Right ventricle myocardium superior (tissue), 1 donor: Measurements from ENCODE around the gene SFT2D3. TPM values are rescaled to one million over a fixed set of nuclear protein-coding genes. Genes with fewer than 3 reads are reported as not detected.

Experiments used
- ATAC-seq: fragments of 200-7000 bp; cut with Tn5 transposase; one replicate; pipeline ENCODE4 v1.9.1; 2020; ENCODE audit warnings: mild to moderate bottlenecking; ENCODE audit not compliant: poor library complexity
- DNase-seq: peaks from one replicate; pipeline ENCODE4 v3.0.0-alpha.2; 2020
- intact Hi-C: fragments of 100-400 bp; cut with DNase I; formaldehyde crosslinking; loops from one replicate; pipeline ENCODE4 v1.11.2; 2022
- total RNA-seq: library from RNA; stranded (reverse); fragmentation: NEBNext Ultra II Directional; extraction: Animal tissue kit (Norgen Biotek cat#: 25700); gene quantifications from one replicate; pipeline ENCODE4 v1.2.1, GENCODE V29; 2021
- donor health status: DM: no; HTN: yes; CAD: no; lungs with severe emphysema.

The SFT2D3 gene
- total RNA-seq, 1 donor from 2014 or later = 3.2 TPM

DNA sequence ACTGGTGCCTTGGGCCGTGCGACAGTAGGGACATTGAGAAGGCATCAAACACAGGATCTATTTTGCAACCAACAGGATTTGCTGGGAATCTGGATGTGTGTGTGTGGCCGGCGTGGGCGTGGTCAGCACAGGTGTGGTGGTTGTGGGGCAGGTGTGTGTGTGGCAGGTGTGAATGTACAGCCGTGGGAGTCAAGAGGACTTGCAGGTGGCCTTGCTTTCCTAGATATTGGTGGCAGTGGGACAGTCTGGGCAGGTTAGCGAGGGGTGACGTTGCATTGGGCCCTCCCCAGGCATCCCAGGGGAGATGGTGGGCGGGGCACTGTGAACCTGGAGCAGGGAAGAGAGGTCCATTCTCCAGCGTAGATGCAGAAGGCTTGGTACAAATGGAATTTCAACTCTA is 22.8 kb upstream of the SFT2D3 start:
- intact Hi-C loops = loop anchor here (5.0 kb wide), 1 partner anchor 41 kb away; no protein-coding TSS in a partner anchor
- no peak for DNase-seq
- no peak for ATAC-seq

DNA sequence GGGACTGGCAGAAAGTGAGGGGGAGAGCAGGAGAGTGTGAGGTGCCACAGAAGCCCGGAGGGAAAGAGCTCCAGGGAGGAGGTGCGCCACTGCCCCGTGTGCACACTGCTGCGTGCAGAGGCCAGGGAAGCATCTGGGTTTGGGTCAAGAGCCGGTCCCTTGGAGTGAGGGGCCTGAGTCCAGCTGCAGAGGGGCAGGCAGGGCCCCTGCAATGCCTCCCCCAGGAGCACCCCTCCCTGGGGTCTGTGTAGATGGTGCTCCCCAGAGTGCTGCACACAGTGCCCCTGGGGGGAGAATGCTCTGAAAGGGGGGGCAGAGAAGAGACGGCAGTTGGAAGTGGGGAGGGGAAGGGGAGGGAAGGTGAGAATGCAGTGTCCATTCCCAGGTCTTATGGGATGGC is 22.3 kb upstream of the SFT2D3 start:
- no peak for DNase-seq
- no peak for ATAC-seq
- intact Hi-C loops = loop anchor here (5.0 kb wide), 1 partner anchor 42 kb away; no protein-coding TSS in a partner anchor

DNA sequence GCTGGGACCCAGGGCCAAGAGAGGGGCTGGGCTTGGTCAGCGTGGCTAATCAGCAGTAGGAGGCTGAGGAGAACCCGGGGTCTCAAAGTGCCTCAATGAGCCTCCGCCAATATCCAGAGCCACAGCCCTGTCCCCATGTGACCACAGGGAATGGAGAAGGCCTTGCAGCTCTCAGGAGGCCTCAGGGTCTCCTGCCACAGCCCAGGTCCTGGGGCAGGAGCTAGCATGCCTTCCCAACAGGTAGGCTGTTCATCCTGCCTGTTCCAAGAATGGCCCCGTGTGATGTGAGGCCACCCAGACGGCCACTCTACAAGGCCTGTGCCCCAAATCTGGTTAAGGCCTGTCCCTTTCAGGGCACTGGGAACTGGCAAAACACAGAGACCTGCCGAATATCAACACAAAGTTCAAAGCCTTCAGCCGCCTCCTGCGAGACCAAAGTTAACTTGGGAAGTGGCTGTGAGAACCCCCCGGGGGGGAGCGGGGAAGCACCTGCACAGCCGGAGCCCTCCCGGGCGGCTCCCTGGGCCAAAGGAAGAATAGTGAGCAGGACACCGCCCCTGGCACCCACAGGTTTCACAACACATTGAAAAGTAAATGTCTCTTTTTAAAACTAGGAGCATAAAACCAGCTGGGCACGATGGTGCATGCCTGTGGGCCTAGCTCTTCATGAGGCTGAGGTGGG is 21.5 kb upstream of the SFT2D3 start:
- intact Hi-C loops = loop anchor here (5.0 kb wide), 1 partner anchor 43 kb away; no protein-coding TSS in a partner anchor
- ATAC-seq (no peak), DNase-seq (no peak)

DNA sequence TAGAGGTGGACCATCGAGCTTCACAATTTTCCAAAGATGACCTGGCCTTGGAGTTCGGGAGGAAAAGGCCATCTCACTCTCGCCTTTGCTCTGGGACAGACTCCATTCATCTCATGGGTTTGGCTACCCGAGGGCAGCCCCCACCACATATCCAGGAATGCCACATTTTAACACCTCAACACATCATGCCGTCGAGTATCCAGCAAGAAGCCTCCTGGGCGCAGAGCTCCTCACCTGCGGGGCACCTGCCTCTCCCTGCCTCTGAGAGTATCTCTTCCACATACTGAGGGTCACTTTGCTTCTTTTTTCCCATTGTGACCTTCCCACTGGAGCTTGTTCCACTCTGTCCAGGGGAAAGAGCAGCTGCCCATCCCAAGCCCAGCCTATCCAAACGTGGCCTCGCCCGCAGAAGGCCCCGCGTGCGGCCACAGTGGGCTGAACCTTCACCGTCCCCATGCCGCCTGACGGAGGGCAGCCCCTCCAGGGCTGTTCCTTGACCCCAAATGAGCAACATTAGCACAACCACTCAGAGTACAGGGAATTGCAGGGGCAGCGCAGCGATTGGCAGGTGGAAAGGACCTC is 20.5 kb upstream of the SFT2D3 start:
- no peak for DNase-seq
- intact Hi-C loops = no loop called here
- no peak for ATAC-seq

DNA sequence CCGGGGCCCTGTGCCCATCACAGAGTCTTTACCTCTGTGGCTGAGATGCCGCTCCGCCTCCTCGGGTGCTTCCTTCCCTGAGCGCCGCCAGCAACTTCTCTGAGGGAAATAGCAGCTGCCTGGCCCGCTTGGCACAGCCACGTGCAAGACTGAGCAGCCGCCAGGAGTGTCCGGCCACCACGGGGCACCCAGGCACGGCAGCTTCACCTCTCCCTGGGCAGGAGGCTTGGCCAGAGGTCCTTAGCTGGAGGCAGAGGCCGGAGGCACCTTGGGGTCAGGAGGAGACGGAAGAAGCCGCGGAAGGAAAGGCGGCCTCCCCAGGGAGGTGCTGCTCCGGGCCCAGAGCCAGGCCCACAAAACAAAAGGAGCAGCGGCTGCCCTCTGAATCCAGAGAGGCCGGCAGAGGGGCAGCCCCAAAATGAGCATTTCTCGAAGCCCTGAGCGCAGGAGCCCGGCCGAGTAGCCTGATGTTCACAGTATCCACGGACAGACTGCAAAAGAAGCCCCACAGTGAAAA is 20.0 kb upstream of the SFT2D3 start:
- ATAC-seq = peak; percentile 25
- peak; percentile 66 for DNase-seq
- intact Hi-C loops = no loop called here

DNA sequence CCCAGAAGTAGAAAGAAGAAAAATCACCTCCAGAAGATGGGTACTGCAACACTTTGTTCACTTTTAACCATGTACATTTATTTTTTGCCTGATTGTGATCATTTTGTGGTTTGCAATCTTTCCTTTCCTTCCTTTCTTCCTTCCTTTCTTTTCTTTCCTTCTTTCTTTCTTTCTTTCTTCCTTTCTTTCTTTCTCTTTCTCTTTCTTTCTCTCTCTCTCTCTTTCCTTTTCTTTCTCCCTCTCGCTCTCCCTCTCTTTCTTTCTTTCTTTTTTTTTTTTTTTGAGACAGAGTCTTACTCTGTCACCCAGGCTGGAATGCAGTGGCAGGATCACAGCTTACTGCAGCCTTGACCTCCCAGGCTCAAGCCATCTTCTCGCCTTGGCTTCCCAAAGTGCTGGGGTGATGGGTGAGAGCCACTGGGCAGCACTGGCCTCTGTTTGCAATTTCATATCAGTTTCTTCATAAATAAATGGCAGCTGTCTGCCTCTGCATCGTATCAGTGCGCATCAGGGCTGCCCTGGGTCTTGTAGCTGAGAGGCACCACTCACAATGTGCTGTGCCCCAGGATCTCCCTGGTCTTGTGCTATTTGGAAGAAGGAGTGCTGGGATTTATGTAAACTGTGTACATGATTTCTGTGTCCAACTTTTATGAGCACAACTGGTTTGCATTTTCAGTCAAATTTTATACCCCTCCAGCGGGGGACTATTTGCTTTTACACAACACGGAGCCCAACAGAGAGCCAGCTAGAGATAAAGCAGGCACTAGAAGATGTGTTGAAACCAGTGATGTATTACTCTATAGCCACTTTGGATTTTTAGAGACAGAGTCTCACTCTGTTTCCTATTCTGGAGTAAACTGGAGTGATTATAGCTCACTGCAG is 19.1 kb upstream of the SFT2D3 start:
- DNase-seq (no peak), ATAC-seq (no peak)
- intact Hi-C loops = no loop called here

DNA sequence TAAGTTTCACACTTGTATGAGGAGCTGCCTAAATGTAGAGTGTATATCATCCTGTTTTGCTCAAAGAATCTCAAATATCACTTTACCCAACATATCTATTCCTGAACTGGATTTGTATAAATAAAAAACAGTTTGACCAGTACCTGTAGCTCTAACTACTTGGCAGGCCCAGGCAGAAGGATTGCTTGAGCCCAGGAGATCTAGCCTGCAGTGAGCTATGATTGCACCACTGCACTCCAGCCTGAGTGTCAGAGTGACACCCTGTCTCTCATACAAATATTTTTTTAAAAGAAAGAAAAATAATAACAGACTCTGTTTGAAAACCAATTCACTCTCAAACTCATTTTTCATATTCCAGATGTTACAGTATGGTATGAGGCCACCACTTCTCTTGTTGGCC is 18.2 kb upstream of the SFT2D3 start:
- ATAC-seq (no peak), DNase-seq (no peak)
- intact Hi-C loops = no loop called here

DNA sequence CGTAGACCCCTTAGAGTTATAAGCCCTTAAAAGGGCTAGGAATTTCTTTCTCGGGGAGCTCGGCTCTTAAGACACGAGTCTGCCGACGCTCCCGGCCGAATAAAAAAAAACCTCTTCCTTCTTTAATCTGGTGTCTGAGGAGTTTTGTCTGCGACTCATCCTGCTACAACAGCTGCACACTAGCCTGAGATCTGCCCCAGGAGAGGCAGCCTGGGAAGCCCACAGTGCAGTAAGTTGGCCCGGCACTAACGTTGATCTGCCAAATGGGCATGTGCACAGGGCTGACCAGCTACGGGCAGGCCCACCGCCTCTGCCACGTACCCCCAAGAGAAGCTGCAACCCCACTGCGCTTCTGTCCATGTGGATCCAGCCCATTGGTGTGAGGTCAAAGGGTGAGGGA is 17.5 kb upstream of the SFT2D3 start:
- no peak for ATAC-seq
- intact Hi-C loops = no loop called here
- no peak for DNase-seq

DNA sequence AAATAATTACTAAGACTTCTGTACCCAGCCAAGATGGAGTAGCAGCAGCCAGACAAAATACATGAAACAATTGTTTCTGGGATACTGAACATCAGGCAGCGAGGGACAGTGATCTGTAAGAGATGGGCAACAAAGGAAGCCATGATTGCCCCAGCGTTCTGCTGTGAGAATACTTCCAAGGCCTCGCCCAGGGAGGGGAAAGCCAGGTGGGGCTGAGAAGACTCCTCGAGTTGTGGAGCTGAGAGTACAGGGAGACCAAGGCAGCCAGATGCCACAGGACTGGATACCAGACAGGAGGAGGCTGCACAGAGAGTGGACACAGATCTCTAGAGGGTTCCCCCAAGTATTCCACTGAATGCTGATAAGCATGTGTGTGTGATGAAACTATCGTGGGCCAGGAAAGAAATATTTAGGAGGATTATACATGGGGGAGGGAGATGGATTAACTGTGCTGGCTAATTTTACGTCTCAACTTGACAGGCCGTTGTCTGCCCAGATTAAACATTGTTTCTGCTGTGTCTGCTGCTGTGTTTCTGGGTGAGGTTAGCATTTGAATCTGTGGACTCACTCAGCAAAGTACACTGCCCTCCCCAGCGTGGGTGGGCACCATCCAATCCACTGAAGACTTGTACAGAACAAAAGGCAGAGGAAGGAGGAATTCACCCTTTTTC is 15.8 kb upstream of the SFT2D3 start:
- DNase-seq (no peak), ATAC-seq (no peak)
- intact Hi-C loops = no loop called here

DNA sequence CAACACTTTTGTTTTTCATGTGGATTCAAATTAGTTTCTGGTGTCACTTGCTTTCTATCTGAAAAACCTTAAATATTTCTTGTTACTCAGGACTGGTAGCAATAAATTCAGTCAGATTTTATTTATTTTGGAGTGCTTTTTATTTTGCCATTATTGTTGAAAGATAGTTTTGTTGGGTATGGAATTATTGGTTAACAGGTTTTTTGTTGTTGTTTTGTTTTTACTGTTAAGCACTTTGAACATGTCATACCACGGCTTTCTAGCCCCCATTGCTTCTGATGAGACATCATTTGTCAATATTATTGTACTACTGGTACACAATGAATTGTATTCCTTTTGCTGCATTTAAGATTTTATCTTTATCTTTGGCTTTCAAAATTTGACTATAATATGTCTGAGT is 12.9 kb upstream of the SFT2D3 start:
- intact Hi-C loops = no loop called here
- ATAC-seq = no peak
- no peak for DNase-seq

DNA sequence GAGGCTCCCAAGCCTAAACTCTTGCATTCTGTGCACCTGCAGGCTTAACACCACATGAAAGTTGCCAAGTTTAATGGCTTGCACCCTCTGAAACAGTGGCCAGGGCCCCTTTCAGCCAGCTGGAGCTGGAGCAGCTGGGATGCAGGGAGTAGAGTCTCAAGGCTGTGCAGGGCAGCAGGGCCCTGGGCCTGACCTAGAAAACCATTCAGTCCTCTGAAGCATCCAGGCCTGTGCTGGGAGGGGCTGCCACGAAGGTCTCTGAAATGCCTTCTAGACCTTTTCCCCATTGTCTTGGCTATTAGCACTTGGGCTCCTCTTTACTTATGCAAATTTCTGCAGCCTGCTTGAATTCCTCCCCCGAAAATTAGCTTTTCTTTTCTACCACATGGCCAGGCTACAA is 10.6 kb upstream of the SFT2D3 start:
- no peak for ATAC-seq
- no peak for DNase-seq
- intact Hi-C loops = loop anchor here (10.0 kb wide), 1 partner anchor 96 kb away; no protein-coding TSS in a partner anchor

DNA sequence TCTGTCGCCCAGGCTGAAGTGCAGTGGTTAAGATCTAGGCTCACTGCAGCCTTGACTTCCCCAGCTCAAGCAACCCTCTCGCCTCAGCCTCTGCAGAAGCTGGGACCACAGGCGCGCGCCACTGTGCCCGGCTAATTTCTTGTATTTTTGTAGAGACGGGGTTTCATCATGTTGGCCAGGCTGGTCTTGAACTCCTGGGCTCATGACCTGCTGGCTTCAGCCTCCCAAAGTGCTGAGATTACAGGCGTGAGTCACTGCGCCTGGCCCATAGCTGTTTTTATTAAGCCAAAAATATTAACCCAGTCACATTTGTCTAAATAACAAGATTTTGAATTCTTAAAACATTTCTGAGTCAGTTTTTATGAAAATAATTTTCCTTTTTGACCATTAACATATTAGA is 6.3 kb upstream of the SFT2D3 start:
- intact Hi-C loops = loop anchor here (10.0 kb wide), 1 partner anchor 100 kb away; no protein-coding TSS in a partner anchor

DNA sequence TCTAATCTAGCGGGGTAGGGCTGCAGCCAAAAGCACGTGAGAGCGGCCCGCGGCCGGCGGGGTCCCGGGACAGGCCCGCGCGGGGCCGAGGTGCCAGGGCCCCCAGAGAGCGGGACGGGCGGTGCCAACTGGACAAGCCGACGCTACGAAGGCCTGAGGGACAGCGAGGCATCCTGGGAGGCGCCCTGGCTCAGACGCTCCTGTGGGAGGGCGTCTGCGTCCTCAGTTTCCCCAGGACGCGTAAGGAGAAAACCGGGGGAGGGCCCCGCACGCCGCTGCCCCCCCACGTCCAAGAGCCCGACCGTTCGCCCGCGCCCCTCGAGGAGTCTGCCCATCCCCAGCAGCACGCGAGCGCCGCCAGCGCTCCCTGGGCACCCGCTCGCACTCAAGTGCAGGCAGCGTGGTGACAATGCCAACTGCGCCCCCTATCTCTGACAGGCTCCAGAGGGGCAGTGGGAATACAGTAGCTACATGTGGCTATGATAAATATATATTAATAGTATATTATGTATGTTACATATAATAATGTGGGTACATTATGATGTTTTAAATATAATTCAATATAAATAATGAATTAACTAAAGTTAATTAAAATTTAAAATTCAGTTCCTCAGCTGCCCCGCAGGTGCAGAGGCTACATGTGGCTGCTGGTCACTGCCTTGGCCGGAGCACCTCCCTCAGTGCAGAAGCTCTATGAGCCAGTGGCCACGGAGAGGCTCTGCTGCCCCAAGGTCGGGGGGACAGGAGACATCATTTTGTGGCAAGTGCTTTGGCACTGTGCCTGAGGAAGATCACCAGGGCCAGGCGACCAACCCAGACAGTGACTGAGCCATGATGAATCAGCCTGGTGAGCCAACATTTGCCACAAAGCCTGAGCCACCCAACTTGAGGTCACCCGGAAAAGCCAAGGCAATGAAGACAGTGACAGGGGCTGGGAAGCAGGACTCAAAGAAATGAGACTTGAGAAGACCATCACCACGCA is 5.5 kb upstream of the SFT2D3 start:
- intact Hi-C loops = loop anchor here (10.0 kb wide), 1 partner anchor 101 kb away; no protein-coding TSS in a partner anchor
- DNase-seq (peak; percentile 60), ATAC-seq (peak; percentile 79)

More for the DNA sequence above, 6.3 kb upstream of the SFT2D3 start:
- ATAC-seq = no peak
- DNase-seq = no peak

DNA sequence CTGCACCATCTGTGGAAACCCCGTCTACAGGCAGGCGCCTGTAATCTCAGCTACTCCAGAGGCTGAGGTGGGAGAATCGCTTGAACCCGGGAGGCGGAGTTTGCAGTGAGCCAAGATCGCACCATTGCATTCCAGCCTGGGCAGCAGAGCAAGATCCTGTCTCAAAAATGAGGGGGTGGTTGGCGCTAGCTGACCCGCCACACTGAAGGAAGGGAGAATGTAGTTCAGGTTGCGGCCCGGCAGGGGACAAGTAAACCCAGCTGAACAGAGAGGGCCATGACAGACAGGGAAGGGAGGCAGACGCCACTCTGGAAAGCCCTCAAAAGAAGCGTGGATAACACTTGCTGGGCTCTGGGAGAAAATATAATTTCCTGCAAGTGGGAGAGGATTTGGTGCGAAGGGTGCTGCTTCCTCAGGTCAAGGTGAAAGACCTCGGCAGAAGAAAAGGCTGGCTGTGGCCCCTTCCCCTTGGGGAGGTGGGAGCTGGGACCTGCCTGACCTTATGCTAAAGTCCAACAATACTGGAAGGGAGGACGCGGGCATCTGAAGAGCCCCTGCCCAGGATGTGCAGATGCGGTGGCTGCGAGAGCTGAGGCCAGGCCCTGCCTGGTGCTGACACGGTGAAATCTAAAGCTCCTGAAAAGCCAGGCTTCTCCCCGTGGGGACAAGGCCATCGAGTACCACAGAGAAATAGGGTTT is 3.7 kb upstream of the SFT2D3 start:
- intact Hi-C loops = loop anchor here (10.0 kb wide), 1 partner anchor 103 kb away; no protein-coding TSS in a partner anchor
- ATAC-seq = no peak
- no peak for DNase-seq

DNA sequence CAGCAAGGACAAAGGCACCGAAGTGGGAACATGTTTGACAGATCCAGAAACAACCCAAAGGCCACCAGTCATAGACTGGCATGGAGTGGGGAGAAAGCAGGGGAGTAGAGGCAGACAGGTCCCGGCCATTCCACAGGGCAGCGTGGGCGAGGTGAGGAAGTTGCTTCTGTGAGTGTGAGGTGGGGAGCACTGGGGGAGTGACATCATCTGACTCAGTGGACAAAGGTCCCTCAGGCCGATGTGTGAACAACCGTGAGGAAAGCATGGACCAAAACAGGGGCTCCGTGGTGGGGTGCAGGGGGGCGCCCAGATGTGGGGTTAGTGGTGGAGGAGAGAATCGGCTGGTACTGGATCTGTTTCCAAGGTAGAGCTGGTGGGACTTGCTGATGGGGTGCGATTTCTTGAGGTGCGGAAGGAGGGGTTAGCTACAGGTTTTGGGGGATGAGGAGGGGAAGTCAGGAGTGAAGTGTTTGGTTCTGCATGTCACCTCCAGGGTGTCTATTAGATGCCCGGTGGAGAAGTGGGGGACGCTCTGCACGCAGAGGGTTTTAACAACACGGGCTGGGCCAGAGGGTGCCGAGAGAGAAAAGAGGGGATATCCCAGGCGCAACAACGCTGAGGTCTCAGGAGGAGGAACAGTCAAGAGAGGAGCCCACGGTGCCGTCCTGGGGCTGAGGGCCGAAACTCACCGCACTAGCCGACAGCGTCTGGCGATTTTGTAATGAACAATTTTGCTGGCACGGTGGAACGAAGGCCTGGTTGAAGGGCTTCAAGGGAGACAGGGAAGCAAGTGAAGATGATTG is 2.5 kb upstream of the SFT2D3 start:
- intact Hi-C loops = loop anchor here (10.0 kb wide), 1 partner anchor 104 kb away; no protein-coding TSS in a partner anchor
- ATAC-seq (no peak), DNase-seq (no peak)

DNA sequence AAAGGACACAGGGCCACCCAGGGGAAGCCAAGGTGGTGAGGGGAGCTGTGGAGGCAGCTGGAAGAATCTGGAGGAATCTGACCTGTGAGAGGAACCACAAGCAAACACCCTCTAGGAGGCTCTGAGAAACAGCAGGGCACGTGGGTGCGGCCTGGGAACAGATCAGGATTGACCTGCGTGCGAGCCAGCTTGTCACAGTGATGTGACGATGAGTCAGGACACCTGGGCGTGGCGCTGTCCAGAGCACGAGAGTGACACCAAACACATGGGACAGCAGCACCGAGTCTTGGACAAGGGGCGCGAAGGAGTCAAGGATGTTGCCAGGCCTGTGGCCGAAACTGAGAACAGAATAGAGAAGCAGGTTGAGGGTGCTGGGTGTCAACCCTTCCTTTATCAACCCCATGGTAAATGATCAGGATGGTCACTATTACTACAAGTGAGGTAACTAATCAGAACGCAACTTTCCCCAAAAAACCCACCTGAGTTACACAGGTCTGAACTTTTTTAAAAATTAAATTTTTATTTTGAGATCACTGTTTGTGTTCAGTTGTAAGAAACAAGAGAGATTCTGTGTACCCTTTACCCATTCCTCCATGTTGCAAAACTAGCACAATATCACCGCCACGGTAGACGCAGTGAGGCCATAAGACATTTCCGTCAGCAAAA is 637 bp upstream of the SFT2D3 start:
- DNase-seq = peak; percentile 75
- intact Hi-C loops = no loop called here
- peak; percentile 27 for ATAC-seq
